Spleen (tissue), 7 donors: ENCODE measurements around the gene LYZL1.

Experiments
- CTCF ChIP-seq, 11 experiments: fragments of 200-600 bp in 7 of 11; fragments of 450-650 bp in 4 of 11; sonication (generic) in 4 of 11; IDR thresholded peaks in 8 of 11; conservative IDR thresholded peaks in 3 of 11; 1 replicate in 7 of 11; 2 replicates in 4 of 11; pipeline versions ENCODE4 v1.4.0 to v1.8.0; 2016 to 2021; ENCODE audit warnings: antibody characterized with exemption in 11 of 11, inconsistent platforms in 4 of 11, mild to moderate bottlenecking in 1 of 11
- POLR2A ChIP-seq, 3 donors: fragments of 450-650 bp; IDR thresholded peaks; one replicate each; pipeline ENCODE4 v1.5.1; 2017; ENCODE audit warnings: antibody characterized with exemption in 3 of 3, mild to moderate bottlenecking in 1 of 3
- donor health status: DM: no; HTN: no; CAD: no; lungs with moderate emphysema.
- donor health status: DM: no; HTN: no; CAD: no.
- donor health status: DM: no; HTN: no; CAD: no.

DNA sequence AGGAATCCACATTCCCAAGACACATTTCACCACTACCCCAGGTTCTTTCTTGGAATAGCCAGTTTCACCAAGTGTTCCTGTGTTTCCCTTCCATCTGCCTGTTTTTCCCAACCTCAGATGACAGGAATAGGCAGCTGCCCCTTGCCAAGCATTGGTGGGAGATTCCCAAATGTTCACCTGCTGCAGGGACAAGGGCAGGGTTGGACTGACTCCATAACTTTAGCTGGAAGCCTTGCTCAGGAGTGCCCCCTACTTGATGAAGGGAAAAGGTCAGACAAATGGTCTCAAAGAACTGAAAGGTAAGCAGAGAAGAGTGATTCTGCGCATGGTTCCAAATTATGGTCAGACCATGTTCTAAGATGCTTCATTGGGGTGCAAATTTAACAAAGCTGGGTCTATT lies 45.1 kb upstream of the LYZL1 start:
- TF ChIP-seq CTCF (IDR thresholded peaks at IDR 0.05 in 8 of 11, conservative IDR thresholded peaks at IDR 0.05 in 3 of 11), result no peak
- TF ChIP-seq POLR2A (IDR thresholded peaks at IDR 0.05), result no peak
